Measurements from ENCODE around the gene ARFGAP3.

ARFGAP3 gene

GRCh38 chr22:42831712-42832111 is 25.4 kb downstream of the ARFGAP3 start:
- DNase-seq (no peak), ATAC-seq (no peak)
- Mint-ChIP-seq H3K4me3 (no peak overlapping the region), H3K36me3 (ENCODE audit: low read depth) (peaks cover 32% of the 10 kb centered on the region), H3K27me3 (no peaks in the 10 kb centered on the region), H3K27ac (no peak overlapping the region), H3K9me3 (no peaks in the 10 kb centered on the region), H3K4me1 (peaks cover 10% of the 10 kb centered on the region)

GRCh38 chr22:42830161-42830560 is 26.9 kb downstream of the ARFGAP3 start:
- Mint-ChIP-seq H3K4me1 (peaks cover 10% of the 10 kb centered on the region), H3K27ac (no peak overlapping the region), H3K27me3 (no peaks in the 10 kb centered on the region), H3K4me3 (no peak overlapping the region), H3K36me3 (ENCODE audit: low read depth) (peaks cover 26% of the 10 kb centered on the region), H3K9me3 (no peaks in the 10 kb centered on the region)
- DNase-seq (no peak), ATAC-seq (no peak)

GRCh38 chr22:42829302-42829701 is 27.8 kb downstream of the ARFGAP3 start:
- ATAC-seq (no peak), DNase-seq (no peak)
- Mint-ChIP-seq H3K27ac (no peak overlapping the region), H3K4me1 (peaks cover 10% of the 10 kb centered on the region), H3K9me3 (no peaks in the 10 kb centered on the region), H3K4me3 (peak overlapping the region; percentile 15), H3K27me3 (no peaks in the 10 kb centered on the region), H3K36me3 (ENCODE audit: low read depth) (peaks cover 21% of the 10 kb centered on the region)

- ATAC-seq (no peak), DNase-seq (no peak)
- no peaks in the 10 kb centered on the region for H3K27me3 Mint-ChIP-seq
- peaks cover 10% of the 10 kb centered on the region for H3K4me1 Mint-ChIP-seq
- H3K27ac Mint-ChIP-seq: no peak overlapping the region
- H3K9me3 Mint-ChIP-seq: no peaks in the 10 kb centered on the region
- peaks cover 31% of the 10 kb centered on the region for H3K36me3 Mint-ChIP-seq (ENCODE audit: low read depth)
- H3K4me3 Mint-ChIP-seq: no peak overlapping the region
Measured at GRCh38 chr22:42825796-42826195, 31.3 kb downstream of the ARFGAP3 start.

GRCh38 chr22:42821386-42821785 is 35.7 kb downstream of the ARFGAP3 start:
- H3K27ac Mint-ChIP-seq: no peak overlapping the region
- no peaks in the 10 kb centered on the region for H3K27me3 Mint-ChIP-seq
- H3K36me3 Mint-ChIP-seq (ENCODE audit: low read depth): peaks cover 27% of the 10 kb centered on the region

GRCh38 chr22:42820045-42820763 is 36.9 kb downstream of the ARFGAP3 start:
- peaks cover 30% of the 10 kb centered on the region for H3K36me3 Mint-ChIP-seq (ENCODE audit: low read depth)
- no peak overlapping the region for H3K27ac Mint-ChIP-seq
- H3K4me1 Mint-ChIP-seq: no peaks in the 10 kb centered on the region
- DNase-seq (no peak), ATAC-seq (no peak)
- no peaks in the 10 kb centered on the region for H3K27me3 Mint-ChIP-seq
- no peaks in the 10 kb centered on the region for H3K9me3 Mint-ChIP-seq
- H3K4me3 Mint-ChIP-seq: no peak overlapping the region

More at GRCh38 chr22:42821386-42821785, 35.7 kb downstream of the ARFGAP3 start:
- ATAC-seq: no peak
- H3K4me3 Mint-ChIP-seq: no peak overlapping the region
- DNase-seq: no peak
- H3K4me1 Mint-ChIP-seq: no peaks in the 10 kb centered on the region
- H3K9me3 Mint-ChIP-seq: no peaks in the 10 kb centered on the region

- no peaks in the 10 kb centered on the region for H3K27me3 Mint-ChIP-seq
Measured at GRCh38 chr22:42819412-42820044, 37.5 kb downstream of the ARFGAP3 start.

GRCh38 chr22:42817556-42817955 is 39.5 kb downstream of the ARFGAP3 start:
- H3K27ac Mint-ChIP-seq: no peak overlapping the region
- ATAC-seq: no peak
- no peaks in the 10 kb centered on the region for H3K4me1 Mint-ChIP-seq
- DNase-seq: no peak
- no peaks in the 10 kb centered on the region for H3K27me3 Mint-ChIP-seq
- peaks cover 25% of the 10 kb centered on the region for H3K36me3 Mint-ChIP-seq (ENCODE audit: low read depth)
- no peaks in the 10 kb centered on the region for H3K9me3 Mint-ChIP-seq
- no peak overlapping the region for H3K4me3 Mint-ChIP-seq

More at GRCh38 chr22:42819412-42820044, 37.5 kb downstream of the ARFGAP3 start:
- Mint-ChIP-seq H3K36me3 (ENCODE audit: low read depth) (peaks cover 30% of the 10 kb centered on the region), H3K4me3 (no peak overlapping the region), H3K27ac (no peak overlapping the region), H3K4me1 (no peaks in the 10 kb centered on the region), H3K9me3 (no peaks in the 10 kb centered on the region)
- ATAC-seq (no peak), DNase-seq (no peak)

GRCh38 chr22:42816336-42816735 is 40.7 kb downstream of the ARFGAP3 start:
- ATAC-seq: no peak
- H3K27ac Mint-ChIP-seq: peak overlapping the region; percentile 32
- no peak overlapping the region for H3K4me3 Mint-ChIP-seq
- no peak for DNase-seq
- no peaks in the 10 kb centered on the region for H3K4me1 Mint-ChIP-seq
- H3K9me3 Mint-ChIP-seq: no peaks in the 10 kb centered on the region
- peaks cover 16% of the 10 kb centered on the region for H3K36me3 Mint-ChIP-seq (ENCODE audit: low read depth)
- no peaks in the 10 kb centered on the region for H3K27me3 Mint-ChIP-seq

GRCh38 chr22:42814616-42815015 is 42.5 kb downstream of the ARFGAP3 start:
- no peak for DNase-seq
- ATAC-seq: no peak
- Mint-ChIP-seq H3K9me3 (no peaks in the 10 kb centered on the region), H3K4me3 (no peak overlapping the region), H3K27ac (no peak overlapping the region), H3K36me3 (ENCODE audit: low read depth) (peaks cover 9% of the 10 kb centered on the region), H3K27me3 (no peaks in the 10 kb centered on the region), H3K4me1 (no peaks in the 10 kb centered on the region)

GRCh38 chr22:42814215-42814614 is 42.9 kb downstream of the ARFGAP3 start:
- no peak for ATAC-seq
- Mint-ChIP-seq H3K36me3 (ENCODE audit: low read depth) (peaks cover 12% of the 10 kb centered on the region), H3K27ac (no peak overlapping the region), H3K4me1 (no peaks in the 10 kb centered on the region), H3K4me3 (no peak overlapping the region), H3K9me3 (no peaks in the 10 kb centered on the region), H3K27me3 (no peaks in the 10 kb centered on the region)
- DNase-seq: no peak

GRCh38 chr22:42813501-42813900 is 43.6 kb downstream of the ARFGAP3 start:
- Mint-ChIP-seq H3K36me3 (ENCODE audit: low read depth) (peaks cover 16% of the 10 kb centered on the region), H3K27ac (no peak overlapping the region), H3K4me3 (no peak overlapping the region), H3K4me1 (no peaks in the 10 kb centered on the region), H3K27me3 (no peaks in the 10 kb centered on the region), H3K9me3 (no peaks in the 10 kb centered on the region)
- ATAC-seq (no peak), DNase-seq (no peak)

- Mint-ChIP-seq H3K27ac (no peak overlapping the region), H3K36me3 (ENCODE audit: low read depth) (peaks cover 21% of the 10 kb centered on the region), H3K27me3 (no peaks in the 10 kb centered on the region), H3K9me3 (no peaks in the 10 kb centered on the region), H3K4me1 (no peaks in the 10 kb centered on the region), H3K4me3 (no peak overlapping the region)
- no peak for ATAC-seq
- no peak for DNase-seq
Measured at GRCh38 chr22:42811459-42811858, 45.6 kb downstream of the ARFGAP3 start.

GRCh38 chr22:42808521-42808920 is 48.6 kb downstream of the ARFGAP3 start:
- Mint-ChIP-seq H3K27ac (no peak overlapping the region), H3K4me3 (no peak overlapping the region), H3K27me3 (no peaks in the 10 kb centered on the region), H3K4me1 (no peaks in the 10 kb centered on the region), H3K36me3 (ENCODE audit: low read depth) (peaks cover 24% of the 10 kb centered on the region), H3K9me3 (no peaks in the 10 kb centered on the region)
- ATAC-seq (no peak), DNase-seq (no peak)

GRCh38 chr22:42807185-42807584 is 49.9 kb downstream of the ARFGAP3 start:
- H3K27me3 Mint-ChIP-seq: no peaks in the 10 kb centered on the region
- no peak overlapping the region for H3K4me3 Mint-ChIP-seq
- H3K4me1 Mint-ChIP-seq: no peaks in the 10 kb centered on the region
- H3K36me3 Mint-ChIP-seq (ENCODE audit: low read depth): peaks cover 25% of the 10 kb centered on the region
- H3K27ac Mint-ChIP-seq: no peak overlapping the region
- no peak for DNase-seq
- H3K9me3 Mint-ChIP-seq: no peaks in the 10 kb centered on the region
- no peak for ATAC-seq

Measured in activated naive CD8-positive, alpha-beta T cell treated with anti-CD3 and anti-CD28 coated beads, Interleukin-2, amount 50 U/mL, for 24 hours (primary cell).